Measurements from ENCODE around the gene CAMK1D. TPM values are rescaled to one million over a fixed set of nuclear protein-coding genes. Genes with fewer than 3 reads are reported as not detected.
A peak's percentile ranks its signal among the peaks of the same experiment; 100 is the strongest.

The CAMK1D gene
- total RNA-seq, 1 donor from 2014 or later, result 58.8 TPM

DNA sequence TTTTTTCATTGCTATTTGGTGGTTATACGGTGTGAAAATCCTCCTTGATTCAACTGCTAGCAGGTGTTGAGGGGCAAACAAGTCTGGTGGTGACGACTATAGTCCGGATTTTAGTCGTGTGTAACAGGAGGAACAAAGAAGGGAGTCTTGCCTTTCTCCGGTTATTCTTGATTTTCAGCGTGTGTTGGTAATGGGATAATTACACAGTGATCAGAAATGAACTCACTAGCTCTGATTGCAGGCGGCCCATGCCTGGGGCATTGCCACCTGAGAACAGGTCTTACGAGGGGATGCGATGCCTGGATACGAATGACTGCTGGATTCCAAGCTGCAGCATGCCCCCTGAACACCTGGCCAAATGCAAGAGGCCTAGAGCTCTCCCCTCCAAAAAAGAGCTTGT is 72.8 kb downstream of the CAMK1D start:
- peaks cover 87% of the 10 kb centered on the region for H3K4me1 Mint-ChIP-seq
- TF ChIP-seq, protein P1, sequence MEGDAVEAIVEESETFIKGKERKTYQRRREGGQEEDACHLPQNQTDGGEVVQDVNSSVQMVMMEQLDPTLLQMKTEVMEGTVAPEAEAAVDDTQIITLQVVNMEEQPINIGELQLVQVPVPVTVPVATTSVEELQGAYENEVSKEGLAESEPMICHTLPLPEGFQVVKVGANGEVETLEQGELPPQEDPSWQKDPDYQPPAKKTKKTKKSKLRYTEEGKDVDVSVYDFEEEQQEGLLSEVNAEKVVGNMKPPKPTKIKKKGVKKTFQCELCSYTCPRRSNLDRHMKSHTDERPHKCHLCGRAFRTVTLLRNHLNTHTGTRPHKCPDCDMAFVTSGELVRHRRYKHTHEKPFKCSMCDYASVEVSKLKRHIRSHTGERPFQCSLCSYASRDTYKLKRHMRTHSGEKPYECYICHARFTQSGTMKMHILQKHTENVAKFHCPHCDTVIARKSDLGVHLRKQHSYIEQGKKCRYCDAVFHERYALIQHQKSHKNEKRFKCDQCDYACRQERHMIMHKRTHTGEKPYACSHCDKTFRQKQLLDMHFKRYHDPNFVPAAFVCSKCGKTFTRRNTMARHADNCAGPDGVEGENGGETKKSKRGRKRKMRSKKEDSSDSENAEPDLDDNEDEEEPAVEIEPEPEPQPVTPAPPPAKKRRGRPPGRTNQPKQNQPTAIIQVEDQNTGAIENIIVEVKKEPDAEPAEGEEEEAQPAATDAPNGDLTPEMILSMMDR (IDR thresholded peaks at IDR 0.05), result no peak
- CTCF ChIA-PET, result interaction anchor here (1.2 kb wide), 1 partner anchor 207 kb away, joined by 3 read pairs; no protein-coding TSS in a partner anchor
- no peaks in the 10 kb centered on the region for H3K27me3 Mint-ChIP-seq
- DNase-seq (no peak), ATAC-seq (ENCODE audit: low read depth) (no peak)
- peaks cover 14% of the 10 kb centered on the region for H3K36me3 Mint-ChIP-seq (ENCODE audit: low read depth)
- intact Hi-C loops (cut with micrococcal nuclease), result no loop called here
- H3K9me3 Mint-ChIP-seq, result no peaks in the 10 kb centered on the region
- H3K27ac Mint-ChIP-seq, result no peak overlapping the region
- no peak overlapping the region for H3K4me3 Mint-ChIP-seq
- POLR2A ChIA-PET, result interaction anchor here (1.4 kb wide), 1 partner anchor 74 kb away, joined by 4 read pairs; no protein-coding TSS in a partner anchor

DNA sequence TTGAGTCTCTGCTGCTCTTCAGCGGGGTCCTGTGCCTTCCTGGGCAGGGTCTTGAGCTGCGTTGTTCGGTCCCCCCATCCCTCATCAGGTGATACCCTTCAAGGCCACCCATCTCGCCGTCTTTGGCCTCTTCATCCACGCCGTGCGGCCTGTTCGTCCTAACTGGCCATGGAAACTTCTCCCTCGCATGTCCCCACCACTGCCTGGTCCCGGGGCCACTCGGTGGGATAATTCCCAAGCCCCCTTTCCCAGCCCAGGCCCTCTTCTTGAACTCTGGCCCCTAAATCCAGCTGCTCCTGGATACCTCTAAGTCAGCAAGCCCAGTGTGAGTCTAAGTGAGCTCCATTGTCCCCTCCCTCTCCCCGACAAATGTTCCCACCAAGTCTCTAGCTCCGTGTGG is 74.5 kb downstream of the CAMK1D start:
- POLR2A ChIA-PET, result no interaction called here
- TF ChIP-seq, protein P1 (IDR thresholded peaks at IDR 0.05), result no peak
- intact Hi-C loops (cut with micrococcal nuclease), result no loop called here
- Mint-ChIP-seq H3K36me3 (ENCODE audit: low read depth) (peaks cover 21% of the 10 kb centered on the region), H3K9me3 (no peaks in the 10 kb centered on the region), H3K4me1 (peaks cover 78% of the 10 kb centered on the region), H3K27ac (peak overlapping the region; percentile 74), H3K4me3 (no peak overlapping the region), H3K27me3 (no peaks in the 10 kb centered on the region)
- ATAC-seq (ENCODE audit: low read depth), result no peak
- no peak for DNase-seq
- CTCF ChIA-PET, result interaction anchor here (0.8 kb wide), 1 partner anchor 233 kb away, joined by 4 read pairs; no protein-coding TSS in a partner anchor

DNA sequence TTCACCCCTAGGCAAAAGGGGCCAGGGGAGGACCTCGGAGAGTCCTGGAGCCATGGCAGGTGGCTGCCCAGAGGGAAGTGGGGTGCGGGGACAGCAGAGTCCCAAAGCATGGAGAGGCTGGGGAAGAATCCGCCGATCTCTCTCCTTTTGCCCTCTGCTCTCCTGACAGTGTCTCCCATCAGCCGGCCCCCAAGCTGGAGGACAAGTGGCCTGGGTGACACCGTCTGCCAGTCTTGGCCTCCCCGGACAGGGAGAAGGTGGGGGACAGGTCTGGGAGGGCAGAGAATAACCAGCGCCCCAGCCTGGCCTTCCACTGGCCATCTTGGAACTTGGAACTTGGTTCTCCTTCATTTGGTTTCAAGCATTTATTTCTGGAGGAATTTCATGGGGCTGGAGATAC is 77.9 kb downstream of the CAMK1D start:
- peaks cover 54% of the 10 kb centered on the region for H3K4me1 Mint-ChIP-seq
- POLR2A ChIA-PET, result no interaction called here

DNA sequence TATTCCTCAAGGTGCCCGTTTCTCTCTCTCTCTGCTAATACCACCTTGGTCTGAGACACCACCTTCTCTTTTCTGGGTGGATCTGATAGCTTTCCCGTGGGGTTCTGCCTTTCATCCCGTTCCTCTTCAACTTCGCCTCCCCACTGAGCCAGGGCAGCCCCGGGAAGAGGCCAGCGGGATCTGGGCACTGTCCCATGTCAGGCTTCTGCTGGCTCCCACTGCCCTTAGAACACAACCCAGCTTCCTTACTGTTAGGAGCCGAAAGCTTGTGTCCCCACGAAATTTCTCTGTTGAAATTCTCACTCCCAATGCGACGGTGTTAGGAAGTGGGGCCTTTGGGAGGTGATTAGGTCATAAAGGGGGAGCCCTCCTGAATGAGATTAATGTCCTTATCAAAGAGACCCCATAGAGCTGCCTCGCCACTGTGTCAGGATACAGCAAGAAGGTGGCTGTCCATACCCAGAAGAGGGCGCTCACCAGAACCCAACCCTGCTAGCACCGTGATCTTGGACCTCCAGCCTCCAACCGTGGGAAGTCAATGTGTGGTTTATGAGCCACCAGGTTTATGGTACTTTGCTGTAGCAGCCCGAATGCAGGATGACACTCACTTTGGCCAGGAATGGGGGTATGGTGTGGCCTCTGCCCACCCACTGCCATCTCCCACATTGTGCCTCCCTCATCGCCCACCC is 79.2 kb downstream of the CAMK1D start:
- Mint-ChIP-seq H3K9me3 (no peaks in the 10 kb centered on the region), H3K27ac (no peak overlapping the region), H3K27me3 (no peaks in the 10 kb centered on the region), H3K4me1 (peaks cover 55% of the 10 kb centered on the region), H3K36me3 (ENCODE audit: low read depth) (peaks cover 37% of the 10 kb centered on the region), H3K4me3 (no peak overlapping the region)
- CTCF ChIA-PET, result no interaction called here
- no peak for ATAC-seq (ENCODE audit: low read depth)
- TF ChIP-seq, protein P1 (IDR thresholded peaks at IDR 0.05), result no peak
- POLR2A ChIA-PET, result no interaction called here
- intact Hi-C loops (cut with micrococcal nuclease), result no loop called here
- no peak for DNase-seq

More for the DNA sequence above, 77.9 kb downstream of the CAMK1D start:
- intact Hi-C loops (cut with micrococcal nuclease), result no loop called here
- no peak for ATAC-seq (ENCODE audit: low read depth)
- CTCF ChIA-PET, result no interaction called here
- H3K36me3 Mint-ChIP-seq (ENCODE audit: low read depth), result peaks cover 29% of the 10 kb centered on the region
- TF ChIP-seq, protein P1 (IDR thresholded peaks at IDR 0.05), result no peak
- H3K27me3 Mint-ChIP-seq, result no peaks in the 10 kb centered on the region
- H3K9me3 Mint-ChIP-seq, result no peaks in the 10 kb centered on the region
- no peak for DNase-seq
- H3K4me3 Mint-ChIP-seq, result no peak overlapping the region
- no peak overlapping the region for H3K27ac Mint-ChIP-seq

DNA sequence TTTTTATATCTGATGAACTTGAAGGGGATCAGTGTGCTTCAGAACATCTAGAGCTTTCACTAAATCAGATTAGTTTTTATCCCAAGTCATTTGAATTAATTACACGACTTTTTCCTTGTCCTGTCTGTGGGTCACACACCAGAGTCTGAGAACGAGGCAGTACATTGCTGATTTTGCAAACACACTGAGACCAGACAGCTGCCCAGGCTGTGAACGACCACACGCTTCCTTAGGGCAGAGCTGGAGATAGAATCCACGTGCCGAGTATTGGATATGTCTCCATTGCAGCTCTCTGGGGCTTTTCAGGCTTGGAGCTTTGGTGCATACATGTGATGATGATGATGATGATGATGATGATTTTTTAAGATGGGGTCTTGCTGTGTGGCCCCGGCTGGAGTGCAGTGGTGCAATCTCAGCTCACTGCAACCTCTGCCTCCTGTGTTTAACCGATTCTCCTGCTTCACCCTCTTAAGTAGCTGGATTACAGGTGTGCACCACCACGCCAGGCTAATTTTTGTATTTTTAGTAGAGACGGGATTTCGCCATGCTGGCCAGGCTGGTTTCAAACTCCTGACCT is 81.1 kb downstream of the CAMK1D start:
- DNase-seq (no peak), ATAC-seq (ENCODE audit: low read depth) (no peak)
- POLR2A ChIA-PET, result no interaction called here
- TF ChIP-seq, protein P1 (IDR thresholded peaks at IDR 0.05), result no peak
- Mint-ChIP-seq H3K9me3 (no peaks in the 10 kb centered on the region), H3K27ac (no peak overlapping the region), H3K27me3 (no peaks in the 10 kb centered on the region), H3K4me1 (peaks cover 48% of the 10 kb centered on the region), H3K4me3 (no peak overlapping the region), H3K36me3 (ENCODE audit: low read depth) (peaks cover 33% of the 10 kb centered on the region)
- intact Hi-C loops (cut with micrococcal nuclease), result no loop called here
- CTCF ChIA-PET, result no interaction called here

All from activated B cell treated with CpG ODN at 0.5 μM for 24 hours (primary cell).